ENCODE measurements around the gene PLCD3. TPM values are rescaled to one million over a fixed set of nuclear protein-coding genes. Genes with fewer than 3 reads are reported as not detected.

PLCD3 gene
- total RNA-seq, 1 donor from 2014 or later, result 34.2 TPM

DNA sequence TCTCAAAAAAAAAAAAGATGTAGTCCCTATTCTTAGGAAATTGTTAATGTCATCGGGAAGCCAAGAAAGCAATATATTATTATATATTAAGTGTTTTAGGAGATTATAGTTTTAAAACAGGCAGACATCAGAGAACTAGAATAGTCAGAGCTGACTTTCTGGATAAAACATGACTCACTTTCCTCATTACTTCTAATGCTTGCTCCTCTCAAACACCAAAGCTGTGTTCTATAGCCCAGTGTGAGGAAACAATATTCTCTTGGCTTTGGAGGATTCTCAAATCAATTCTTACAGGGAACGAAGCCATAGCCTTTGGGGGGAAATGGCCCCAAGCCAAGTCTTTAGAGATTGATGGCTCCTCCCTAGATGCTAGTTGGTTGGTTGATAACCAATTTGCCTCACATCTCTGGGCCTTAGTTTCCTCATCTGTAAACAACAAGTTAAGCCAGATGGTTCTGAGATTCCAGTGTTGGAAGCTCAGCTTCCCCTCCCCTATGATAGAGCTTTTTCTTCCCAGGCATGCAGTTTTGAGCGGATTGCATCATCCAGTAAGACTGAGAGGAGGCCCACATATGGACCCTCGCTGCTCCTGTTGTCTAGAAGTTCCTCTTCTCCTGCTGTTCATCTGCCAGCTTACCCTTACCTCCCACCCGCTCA lies 58.8 kb downstream of the PLCD3 start:
- TF ChIP-seq CTCF (conservative IDR thresholded peaks at IDR 0.05), result no peak
- Mint-ChIP-seq H3K9me3 (no peaks in the 10 kb centered on the region), H3K27ac (ENCODE audit: unreplicated experiment) (peak overlapping the region; percentile 85), H3K36me3 (ENCODE audit: low read depth) (peaks cover 9% of the 10 kb centered on the region), H3K4me3 (no peak overlapping the region), H3K27me3 (ENCODE audit: low read depth) (no peaks in the 10 kb centered on the region), H3K4me1 (peaks cover 4% of the 10 kb centered on the region)
- DNase-seq (ENCODE audit: low read depth, low spot score), result no peak

GRCh38 chr17:45070809-45071208 lies 61.5 kb downstream of the PLCD3 start:
- DNase-seq (ENCODE audit: low read depth, low spot score), result no peak
- Mint-ChIP-seq H3K36me3 (ENCODE audit: low read depth) (peaks cover 6% of the 10 kb centered on the region), H3K4me1 (peaks cover 4% of the 10 kb centered on the region), H3K9me3 (no peaks in the 10 kb centered on the region), H3K27me3 (ENCODE audit: low read depth) (no peaks in the 10 kb centered on the region), H3K27ac (ENCODE audit: unreplicated experiment) (no peak overlapping the region), H3K4me3 (no peak overlapping the region)
- TF ChIP-seq CTCF (conservative IDR thresholded peaks at IDR 0.05), result no peak

GRCh38 chr17:45070001-45070400 lies 62.3 kb downstream of the PLCD3 start:
- H3K9me3 Mint-ChIP-seq, result no peaks in the 10 kb centered on the region
- H3K27me3 Mint-ChIP-seq (ENCODE audit: low read depth), result no peaks in the 10 kb centered on the region
- no peak for TF ChIP-seq CTCF (conservative IDR thresholded peaks at IDR 0.05)
- H3K4me1 Mint-ChIP-seq, result peaks cover 4% of the 10 kb centered on the region
- DNase-seq (ENCODE audit: low read depth, low spot score), result no peak
- H3K27ac Mint-ChIP-seq (ENCODE audit: unreplicated experiment), result no peak overlapping the region
- H3K4me3 Mint-ChIP-seq, result no peak overlapping the region
- peaks cover 6% of the 10 kb centered on the region for H3K36me3 Mint-ChIP-seq (ENCODE audit: low read depth)

GRCh38 chr17:45067637-45068036 lies 64.7 kb downstream of the PLCD3 start:
- no peaks in the 10 kb centered on the region for H3K27me3 Mint-ChIP-seq (ENCODE audit: low read depth)
- no peaks in the 10 kb centered on the region for H3K9me3 Mint-ChIP-seq
- H3K27ac Mint-ChIP-seq (ENCODE audit: unreplicated experiment), result no peak overlapping the region
- DNase-seq (ENCODE audit: low read depth, low spot score), result no peak
- H3K4me3 Mint-ChIP-seq, result no peak overlapping the region
- TF ChIP-seq CTCF (conservative IDR thresholded peaks at IDR 0.05), result no peak
- H3K4me1 Mint-ChIP-seq, result peaks cover 6% of the 10 kb centered on the region
- peaks cover 3% of the 10 kb centered on the region for H3K36me3 Mint-ChIP-seq (ENCODE audit: low read depth)

DNA sequence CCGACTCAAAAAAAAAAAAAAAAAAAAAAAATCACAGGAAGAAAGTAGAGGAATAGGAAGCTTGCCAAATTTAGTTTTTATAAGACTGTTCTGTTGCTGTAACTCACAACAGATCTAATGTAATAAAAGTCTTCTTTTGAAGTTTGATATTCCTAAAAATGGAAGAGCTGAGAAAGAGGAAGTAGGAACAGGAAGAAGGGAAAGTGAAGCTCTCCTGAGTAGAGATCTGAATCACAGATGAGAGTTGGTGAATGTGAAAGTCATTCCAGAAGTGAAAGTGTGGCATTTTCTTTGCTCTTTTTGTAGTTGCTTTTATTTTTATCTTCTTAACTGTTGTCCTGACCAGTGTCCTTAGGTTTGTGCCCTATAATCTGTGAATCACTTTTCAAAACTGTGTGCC lies 69.1 kb downstream of the PLCD3 start:
- no peak for TF ChIP-seq CTCF (conservative IDR thresholded peaks at IDR 0.05)
- DNase-seq (ENCODE audit: low read depth, low spot score), result no peak
- Mint-ChIP-seq H3K4me1 (peaks cover 35% of the 10 kb centered on the region), H3K9me3 (no peaks in the 10 kb centered on the region), H3K36me3 (ENCODE audit: low read depth) (no peaks in the 10 kb centered on the region), H3K27me3 (ENCODE audit: low read depth) (no peaks in the 10 kb centered on the region), H3K27ac (ENCODE audit: unreplicated experiment) (no peak overlapping the region), H3K4me3 (peak overlapping the region; percentile 54)
